IMR-90 (cell line): ENCODE results near the gene CTSH. TPM values are rescaled to one million over a fixed set of nuclear protein-coding genes. Genes with fewer than 3 reads are reported as not detected.

Experiments
- ATAC-seq: fragments of 200-7000 bp; cut with Tn5 transposase; 2 replicates; pipeline ENCODE4 v1.9.1; 2020; ENCODE audit warnings: low read depth, mild to moderate bottlenecking, moderate library complexity
- BruUV-seq: library from RNA; stranded (reverse); fragments of 400-500 nt; replicated peaks from 2 replicates; lab custom pipeline; 2021; lab: Mats Ljungman, UMichigan
- CTCF ChIA-PET: fragments of 300-600 bp; formaldehyde crosslinking; extraction: SDS; loops from one replicate; lab custom pipeline; 2021; ENCODE audit warnings: antibody characterized with exemption; lab: Yijun Ruan, JAX
- POLR2A ChIA-PET: fragments of 300-600 bp; sonication (Branson Sonifier 250); formaldehyde crosslinking; loops from one replicate; lab custom pipeline; 2022; ENCODE audit warnings: antibody characterized with exemption; ENCODE audit not compliant: unreplicated experiment; lab: Charles Lee
- DNase-seq: peaks from one replicate; pipeline ENCODE4 v3.0.0; 2013
- H2AFZ ChIP-seq: replicated peaks from 2 replicates; pipeline ENCODE3; 2013; ENCODE audit warnings: low read length, mild to moderate bottlenecking; ENCODE audit not compliant: poor library complexity
- H2AK5ac ChIP-seq: 2 replicates; pipeline ENCODE4 v1.6.1; 2013; ENCODE audit warnings: low read depth, low read length, inconsistent platforms
- H2AK9ac ChIP-seq: replicated peaks from 2 replicates; pipeline ENCODE3; 2013; ENCODE audit warnings: mild to moderate bottlenecking, low read depth, low read length, moderate library complexity; ENCODE audit not compliant: poor library complexity
- H2BK120ac ChIP-seq: 2 replicates; pipeline ENCODE4 v1.6.1; 2013; ENCODE audit warnings: low read depth, low read length, inconsistent platforms
- H2BK15ac ChIP-seq: 3 replicates; pipeline ENCODE4 v1.6.1; 2013; ENCODE audit warnings: low read depth, low read length, inconsistent platforms
- H2BK20ac ChIP-seq: 2 replicates; pipeline ENCODE4 v1.6.1; 2013; ENCODE audit warnings: low read depth, mild to moderate bottlenecking, inconsistent platforms, low read length, moderate library complexity
- H2BK5ac ChIP-seq: 2 replicates; pipeline ENCODE4 v1.6.1; 2013; ENCODE audit warnings: mild to moderate bottlenecking, low read depth, low read length, inconsistent platforms; ENCODE audit not compliant: poor library complexity, severe bottlenecking
- H3K14ac ChIP-seq: replicated peaks from 2 replicates; pipeline ENCODE4 v1.6.1; 2013; ENCODE audit warnings: low read depth, low read length, inconsistent platforms
- H3K18ac ChIP-seq: 2 replicates; pipeline ENCODE4 v1.6.1; 2013; ENCODE audit warnings: low read depth, low read length, control low read depth
- H3K23ac ChIP-seq: 2 replicates; pipeline ENCODE4 v1.6.1; 2013; ENCODE audit warnings: low read depth, low read length, inconsistent platforms
- H3K27ac ChIP-seq: 2 replicates; pipeline ENCODE4 v1.5.1; 2013; ENCODE audit warnings: mild to moderate bottlenecking, control low read depth, low read length; ENCODE audit not compliant: insufficient read depth
- H3K27me3 ChIP-seq: 2 replicates; pipeline ENCODE4 v1.6.1; 2013; ENCODE audit warnings: low read length; ENCODE audit not compliant: control insufficient read depth, insufficient read depth
- H3K36me3 ChIP-seq: 2 replicates; pipeline ENCODE4 v1.6.1; 2013; ENCODE audit warnings: low read length, mixed read lengths; ENCODE audit not compliant: control insufficient read depth, insufficient read depth
- H3K4ac ChIP-seq: 2 replicates; pipeline ENCODE4 v1.6.1; 2013; ENCODE audit warnings: low read depth, low read length, inconsistent platforms
- H3K4me1 ChIP-seq: 2 replicates; pipeline ENCODE4 v1.6.1; 2013; ENCODE audit warnings: low read length, mixed read lengths; ENCODE audit not compliant: control insufficient read depth, insufficient read depth
- H3K4me2 ChIP-seq: 2 replicates; pipeline ENCODE4 v1.6.1; 2013; ENCODE audit warnings: low read depth, mild to moderate bottlenecking, control low read depth, low read length, moderate library complexity
- H3K4me3 ChIP-seq: 2 replicates; pipeline ENCODE4 v1.5.1; 2013; ENCODE audit warnings: low read depth, mild to moderate bottlenecking, control low read depth, low read length, moderate library complexity; ENCODE audit not compliant: insufficient read depth
- H3K56ac ChIP-seq: 2 replicates; pipeline ENCODE4 v1.6.1; 2013; ENCODE audit warnings: low read length, inconsistent platforms; ENCODE audit not compliant: insufficient read depth; ENCODE audit errors: extremely low read depth
- H3K79me1 ChIP-seq, 2 experiments: 2 replicates each; pipeline ENCODE4 v1.6.1; 2013; ENCODE audit warnings: low read length in 2 of 2, inconsistent platforms in 1 of 2, low read depth in 1 of 2
- H3K9ac ChIP-seq: 2 replicates; pipeline ENCODE4 v1.6.1; 2013; ENCODE audit warnings: low read depth, low read length, control low read depth
- H3K9me1 ChIP-seq: 2 replicates; pipeline ENCODE4 v1.6.1; 2013; ENCODE audit warnings: low read length, inconsistent platforms; ENCODE audit not compliant: insufficient read depth
- H3K9me3 ChIP-seq: 2 replicates; pipeline ENCODE4 v1.6.1; 2013; ENCODE audit warnings: low read length; ENCODE audit not compliant: control insufficient read depth, insufficient read depth
- H4K20me1 ChIP-seq: 2 replicates; pipeline ENCODE4 v1.6.1; 2013; ENCODE audit warnings: low read length, inconsistent platforms; ENCODE audit not compliant: insufficient read depth
- H4K5ac ChIP-seq: 2 replicates; pipeline ENCODE4 v1.6.1; 2013; ENCODE audit warnings: mild to moderate bottlenecking, low read depth, low read length, control low read depth
- H4K8ac ChIP-seq, 2 experiments: 2 replicates each; pipeline ENCODE4 v1.6.1; 2013; ENCODE audit warnings: low read depth in 2 of 2, low read length in 2 of 2, control low read depth in 1 of 2, inconsistent platforms in 1 of 2
- H4K91ac ChIP-seq: 2 replicates; pipeline ENCODE4 v1.6.1; 2013; ENCODE audit warnings: low read depth, low read length, inconsistent platforms; ENCODE audit not compliant: insufficient read depth
- BHLHE40 ChIP-seq: fragments of 150-350 bp; IDR thresholded peaks from 2 replicates; pipeline ENCODE4 v1.6.1; 2016; ENCODE audit warnings: mild to moderate bottlenecking, low read depth, low read length
- CEBPB ChIP-seq: IDR thresholded peaks from 2 replicates; pipeline ENCODE4 v1.6.1; 2012; ENCODE audit warnings: low read depth, low read length, improper control_type of control experiment
- CHD1 ChIP-seq: IDR thresholded peaks from 2 replicates; pipeline ENCODE4 v1.6.1; 2012; ENCODE audit warnings: low read depth, low read length, improper control_type of control experiment
- FOS ChIP-seq: fragments of 150-350 bp; IDR thresholded peaks from 2 replicates; pipeline ENCODE4 v1.6.1; 2016; ENCODE audit warnings: low read depth, low read length
- MAFK ChIP-seq: IDR thresholded peaks from 2 replicates; pipeline ENCODE4 v1.6.1; 2012; ENCODE audit warnings: low read depth, low read length, improper control_type of control experiment
- MAZ ChIP-seq: IDR thresholded peaks from 2 replicates; pipeline ENCODE4 v1.6.1; 2012; ENCODE audit warnings: low read depth, mild to moderate bottlenecking, low read length, improper control_type of control experiment, moderate library complexity, borderline replicate concordance
- MXI1 ChIP-seq: IDR thresholded peaks from 2 replicates; pipeline ENCODE4 v1.6.1; 2012; ENCODE audit warnings: low read depth, mild to moderate bottlenecking, low read length, moderate library complexity, borderline replicate concordance
- POLR2A ChIP-seq: IDR thresholded peaks from 2 replicates; pipeline ENCODE4 v1.6.1; 2012; ENCODE audit warnings: mild to moderate bottlenecking, low read depth, low read length
- RAD21 ChIP-seq: IDR thresholded peaks from 2 replicates; pipeline ENCODE4 v1.6.1; 2012; ENCODE audit warnings: low read length, improper control_type of control experiment
- RCOR1 ChIP-seq: IDR thresholded peaks from 2 replicates; pipeline ENCODE4 v1.6.1; 2012; ENCODE audit warnings: mild to moderate bottlenecking, low read length, improper control_type of control experiment; ENCODE audit not compliant: insufficient replicate concordance
- RFX5 ChIP-seq: IDR thresholded peaks from 2 replicates; pipeline ENCODE4 v1.8.0; 2012; ENCODE audit warnings: low read depth, mild to moderate bottlenecking, low read length, moderate library complexity
- SMC3 ChIP-seq: fragments of 150-350 bp; IDR thresholded peaks from 2 replicates; pipeline ENCODE4 v1.6.1; 2016; ENCODE audit warnings: low read depth, mild to moderate bottlenecking, antibody characterized with exemption, low read length, moderate library complexity
- USF2 ChIP-seq: fragments of 150-350 bp; IDR thresholded peaks from 2 replicates; pipeline ENCODE4 v1.6.1; 2017; ENCODE audit warnings: mild to moderate bottlenecking, antibody characterized with exemption, low read length, low read depth
- WGBS, 2 experiments: methylation state at CpG; one replicate each; pipeline versions ENCODE4 v1.1.5 to v1.1.7; 2013; ENCODE audit warnings: missing lambda C conversion rate in 2 of 2; ENCODE audit not compliant: insufficient read length in 1 of 2; ENCODE audit errors: extremely low coverage in 2 of 2; 5-methylcytosine and 5-hydroxymethylcytosine counted together
- dilution Hi-C: fragments of 300-500 bp; cut with HindIII; formaldehyde crosslinking; loops from one replicate; pipeline ENCODE4 v1.14.3; 2018; ENCODE audit warnings: low sequenced_read_pairs; ENCODE audit not compliant: unreplicated experiment
- in situ Hi-C: fragments of 300-500 bp; cut with MboI; formaldehyde crosslinking; loops from 3 replicates; pipeline ENCODE4 v1.14.3; 2019; ENCODE audit warnings: low sequenced_read_pairs, inconsistent platforms, mixed read lengths
- intact Hi-C: fragments of 100-400 bp; cut with micrococcal nuclease; formaldehyde crosslinking; loops from 2 replicates; pipeline ENCODE4 v1.10.0; 2022
- polyA plus RNA-seq, 3 experiments: library from polyadenylated mRNA; depleted of rRNA; stranded (reverse); fragments of >200 nt; gene quantifications; 2 replicates each; pipeline ENCODE4 v1.2.3, GENCODE V29; 2012; ENCODE audit warnings: low replicate concordance in 1 of 3
- total RNA-seq: library from RNA; depleted of rRNA; stranded (reverse); fragments of >200 nt; gene quantifications from 2 replicates; pipeline ENCODE4 v1.2.3, GENCODE V29; 2012
- TF ChIP-seq, protein P1 (sequence below): conservative IDR thresholded peaks from 2 replicates; pipeline ENCODE4 v1.5.1; 2012; ENCODE audit warnings: mild to moderate bottlenecking, low read depth, low read length, improper control_type of control experiment

The CTSH gene
- total and polyA plus RNA-seq, 2 of the 4 experiments (the other 2 are of a cell fraction) = 11.7 to 13.9 TPM

DNA sequence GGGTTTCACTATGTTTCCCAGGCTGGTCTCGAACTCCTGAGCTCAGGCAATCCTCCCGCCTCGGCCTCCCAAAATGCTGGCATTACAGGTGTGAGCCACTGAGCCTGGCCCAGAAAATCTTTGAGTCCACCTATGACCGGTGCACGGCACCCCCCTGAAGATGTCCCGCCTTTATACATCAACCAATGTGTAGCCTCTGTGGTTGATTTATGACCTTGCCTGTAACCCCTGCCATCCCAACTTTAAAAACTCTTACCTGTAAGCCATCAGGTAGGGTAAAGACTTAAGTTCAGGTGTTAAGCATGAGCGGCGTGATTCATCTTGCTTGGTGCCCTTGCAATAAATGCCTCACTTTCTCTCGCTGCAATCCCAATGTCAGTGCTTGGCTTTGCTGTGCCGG, 14.5 kb upstream of the CTSH start:
- 80% methylated on average over 4 of the region's 10 CpGs; no CpG with 5 or more reads in 1 of the 2 experiments for WGBS, 2 experiments
- CTCF ChIA-PET = no interaction called here
- dilution Hi-C loops = no loop called here

More for the DNA sequence above, 14.5 kb upstream of the CTSH start:
- H3K4me3 ChIP-seq = no peak overlapping the region
- no peak overlapping the region for H2AK5ac ChIP-seq
- no peak overlapping the region for H3K14ac ChIP-seq
- no peak overlapping the region for H4K91ac ChIP-seq
- H3K36me3 ChIP-seq = no peaks in the 10 kb centered on the region
- in situ Hi-C loops = no loop called here
- H3K9me3 ChIP-seq = no peaks in the 10 kb centered on the region
- DNase-seq (no peak), ATAC-seq (no peak)
- H2BK120ac ChIP-seq = no peak overlapping the region
- no peak overlapping the region for H2BK20ac ChIP-seq
- no peak overlapping the region for H3K56ac ChIP-seq
- no peaks in the 10 kb centered on the region for H3K9me1 ChIP-seq
- no peak overlapping the region for H4K5ac ChIP-seq
- no peak overlapping the region for H2AK9ac ChIP-seq
- TF ChIP-seq BHLHE40 (no peak), USF2 (no peak), MXI1 (no peak), CHD1 (no peak), RAD21 (no peak), MAFK (no peak), RFX5 (no peak), CEBPB (no peak), RCOR1 (no peak), FOS (no peak), POLR2A (no peak), SMC3 (no peak), MAZ (no peak)
- TF ChIP-seq, protein P1, sequence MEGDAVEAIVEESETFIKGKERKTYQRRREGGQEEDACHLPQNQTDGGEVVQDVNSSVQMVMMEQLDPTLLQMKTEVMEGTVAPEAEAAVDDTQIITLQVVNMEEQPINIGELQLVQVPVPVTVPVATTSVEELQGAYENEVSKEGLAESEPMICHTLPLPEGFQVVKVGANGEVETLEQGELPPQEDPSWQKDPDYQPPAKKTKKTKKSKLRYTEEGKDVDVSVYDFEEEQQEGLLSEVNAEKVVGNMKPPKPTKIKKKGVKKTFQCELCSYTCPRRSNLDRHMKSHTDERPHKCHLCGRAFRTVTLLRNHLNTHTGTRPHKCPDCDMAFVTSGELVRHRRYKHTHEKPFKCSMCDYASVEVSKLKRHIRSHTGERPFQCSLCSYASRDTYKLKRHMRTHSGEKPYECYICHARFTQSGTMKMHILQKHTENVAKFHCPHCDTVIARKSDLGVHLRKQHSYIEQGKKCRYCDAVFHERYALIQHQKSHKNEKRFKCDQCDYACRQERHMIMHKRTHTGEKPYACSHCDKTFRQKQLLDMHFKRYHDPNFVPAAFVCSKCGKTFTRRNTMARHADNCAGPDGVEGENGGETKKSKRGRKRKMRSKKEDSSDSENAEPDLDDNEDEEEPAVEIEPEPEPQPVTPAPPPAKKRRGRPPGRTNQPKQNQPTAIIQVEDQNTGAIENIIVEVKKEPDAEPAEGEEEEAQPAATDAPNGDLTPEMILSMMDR = no peak
- H4K8ac ChIP-seq = no peak overlapping the region
- no peak overlapping the region for H2BK5ac ChIP-seq
- no peaks in the 10 kb centered on the region for H4K20me1 ChIP-seq
- no peak overlapping the region for H2AFZ ChIP-seq
- no TSS peak for BruUV-seq
- no peak overlapping the region for H3K4me2 ChIP-seq
- H3K4me1 ChIP-seq = no peaks in the 10 kb centered on the region
- H3K18ac ChIP-seq = no peak overlapping the region
- H3K79me1 ChIP-seq = no peaks in the 10 kb centered on the region
- no peak overlapping the region for H2BK15ac ChIP-seq
- H3K27me3 ChIP-seq = peaks cover 17% of the 10 kb centered on the region
- H3K4ac ChIP-seq = no peak overlapping the region
- no peak overlapping the region for H3K23ac ChIP-seq
- POLR2A ChIA-PET = no interaction called here
- intact Hi-C loops = no loop called here
- no peak overlapping the region for H3K27ac ChIP-seq
- no peak overlapping the region for H3K9ac ChIP-seq
